Measurements from ENCODE around the gene LPAR6.

Gene LPAR6

GRCh38 chr13:48403151-48403631 is 9.7 kb downstream of the LPAR6 start:
- Histone ChIP-seq H3K27ac (ENCODE audit: low read depth, low read length) (no peak overlapping the region), H3K9me2 (replicated peaks; ENCODE audit: control insufficient read depth, low read length) (no peaks in the 10 kb centered on the region), H3F3A (ENCODE audit: control insufficient read depth, insufficient read depth) (no peaks in the 10 kb centered on the region), H3K4me3 (ENCODE audit: low read length) (no peak overlapping the region), H3K4me1 (ENCODE audit: control insufficient read depth, low read length) (peaks cover 33% of the 10 kb centered on the region), H3K27me3 (ENCODE audit: control insufficient read depth, low read length) (no peaks in the 10 kb centered on the region), H3K79me2 (ENCODE audit: control insufficient read depth, low read length) (peaks cover 6% of the 10 kb centered on the region; the same call in 1 of the 2 replicates), H3K36me3 (ENCODE audit: control insufficient read depth, low read length) (peaks cover 63% of the 10 kb centered on the region), H3K4me2 (ENCODE audit: low read length) (no peak overlapping the region), H3K9me3 (ENCODE audit: control insufficient read depth, insufficient read depth, low read length) (no peaks in the 10 kb centered on the region), H4K20me1 (ENCODE audit: control insufficient read depth, insufficient read depth, low read depth, low read length) (no peaks in the 10 kb centered on the region; the same call in 1 of the 2 replicates)
- TF ChIP-seq, protein P1, sequence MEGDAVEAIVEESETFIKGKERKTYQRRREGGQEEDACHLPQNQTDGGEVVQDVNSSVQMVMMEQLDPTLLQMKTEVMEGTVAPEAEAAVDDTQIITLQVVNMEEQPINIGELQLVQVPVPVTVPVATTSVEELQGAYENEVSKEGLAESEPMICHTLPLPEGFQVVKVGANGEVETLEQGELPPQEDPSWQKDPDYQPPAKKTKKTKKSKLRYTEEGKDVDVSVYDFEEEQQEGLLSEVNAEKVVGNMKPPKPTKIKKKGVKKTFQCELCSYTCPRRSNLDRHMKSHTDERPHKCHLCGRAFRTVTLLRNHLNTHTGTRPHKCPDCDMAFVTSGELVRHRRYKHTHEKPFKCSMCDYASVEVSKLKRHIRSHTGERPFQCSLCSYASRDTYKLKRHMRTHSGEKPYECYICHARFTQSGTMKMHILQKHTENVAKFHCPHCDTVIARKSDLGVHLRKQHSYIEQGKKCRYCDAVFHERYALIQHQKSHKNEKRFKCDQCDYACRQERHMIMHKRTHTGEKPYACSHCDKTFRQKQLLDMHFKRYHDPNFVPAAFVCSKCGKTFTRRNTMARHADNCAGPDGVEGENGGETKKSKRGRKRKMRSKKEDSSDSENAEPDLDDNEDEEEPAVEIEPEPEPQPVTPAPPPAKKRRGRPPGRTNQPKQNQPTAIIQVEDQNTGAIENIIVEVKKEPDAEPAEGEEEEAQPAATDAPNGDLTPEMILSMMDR (IDR thresholded peaks at IDR 0.05; ENCODE audit: low read depth, low read length, poor library complexity, severe bottlenecking): no peak
- TF ChIP-seq EZH2phosphoT487 (IDR thresholded peaks at IDR 0.05; ENCODE audit: borderline replicate concordance, low read length): no peak

- peaks cover 37% of the 10 kb centered on the region for H3K4me1 ChIP-seq (ENCODE audit: control insufficient read depth, low read length)
- no peaks in the 10 kb centered on the region for H3K9me2 ChIP-seq (replicated peaks; ENCODE audit: control insufficient read depth, low read length)
- H3K4me3 ChIP-seq (ENCODE audit: low read length): no peak overlapping the region
- H3F3A ChIP-seq (ENCODE audit: control insufficient read depth, insufficient read depth): no peaks in the 10 kb centered on the region
- peaks cover 58% of the 10 kb centered on the region for H3K36me3 ChIP-seq (ENCODE audit: control insufficient read depth, low read length)
- H3K9me3 ChIP-seq (ENCODE audit: control insufficient read depth, insufficient read depth, low read length): no peaks in the 10 kb centered on the region
- H3K79me2 ChIP-seq (ENCODE audit: control insufficient read depth, low read length): peaks cover 6% of the 10 kb centered on the region; the same call in 1 of the 2 replicates
- H4K20me1 ChIP-seq (ENCODE audit: control insufficient read depth, insufficient read depth, low read depth, low read length): no peaks in the 10 kb centered on the region; the same call in 1 of the 2 replicates
- H3K27me3 ChIP-seq (ENCODE audit: control insufficient read depth, low read length): no peaks in the 10 kb centered on the region
- TF ChIP-seq, protein P1 (IDR thresholded peaks at IDR 0.05; ENCODE audit: low read depth, low read length, poor library complexity, severe bottlenecking): no peak
- no peak for TF ChIP-seq EZH2phosphoT487 (IDR thresholded peaks at IDR 0.05; ENCODE audit: borderline replicate concordance, low read length)
- no peak overlapping the region for H3K27ac ChIP-seq (ENCODE audit: low read depth, low read length)
- no peak overlapping the region for H3K4me2 ChIP-seq (ENCODE audit: low read length)
Measured at GRCh38 chr13:48402325-48402932, 10.5 kb downstream of the LPAR6 start.

- H3K4me1 ChIP-seq (ENCODE audit: control insufficient read depth, low read length): peaks cover 37% of the 10 kb centered on the region
- H3K27ac ChIP-seq (ENCODE audit: low read depth, low read length): no peak overlapping the region
- H3K27me3 ChIP-seq (ENCODE audit: control insufficient read depth, low read length): no peaks in the 10 kb centered on the region
- no peaks in the 10 kb centered on the region for H3F3A ChIP-seq (ENCODE audit: control insufficient read depth, insufficient read depth)
- peak overlapping the region; percentile 31 for H3K4me2 ChIP-seq (ENCODE audit: low read length)
- H3K36me3 ChIP-seq (ENCODE audit: control insufficient read depth, low read length): peaks cover 50% of the 10 kb centered on the region
- H3K9me3 ChIP-seq (ENCODE audit: control insufficient read depth, insufficient read depth, low read length): no peaks in the 10 kb centered on the region
- H3K4me3 ChIP-seq (ENCODE audit: low read length): no peak overlapping the region
- no peaks in the 10 kb centered on the region for H3K9me2 ChIP-seq (replicated peaks; ENCODE audit: control insufficient read depth, low read length)
- peaks cover 6% of the 10 kb centered on the region; the same call in 1 of the 2 replicates for H3K79me2 ChIP-seq (ENCODE audit: control insufficient read depth, low read length)
- no peaks in the 10 kb centered on the region; the same call in 1 of the 2 replicates for H4K20me1 ChIP-seq (ENCODE audit: control insufficient read depth, insufficient read depth, low read depth, low read length)
- TF ChIP-seq, protein P1 (IDR thresholded peaks at IDR 0.05; ENCODE audit: low read depth, low read length, poor library complexity, severe bottlenecking): no peak
- TF ChIP-seq EZH2phosphoT487 (IDR thresholded peaks at IDR 0.05; ENCODE audit: borderline replicate concordance, low read length): no peak
Measured at GRCh38 chr13:48401480-48401879, 11.4 kb downstream of the LPAR6 start.
